ENCODE measurements around the gene KRTAP16-1.
"Not testable (repeated sequence)": the region's sequence is repeated elsewhere in the genome, so short reads cannot be mapped to it uniquely, and the experiment has no call there.

Gene KRTAP16-1

GRCh38 chr17:41308918-41309359 lies at the start of gene KRTAP16-1:
KRTAP16-1 (minus strand) TSS chr17:41309309; CDS start chr17:41309253, 56 bp downstream.
- no peaks in the 10 kb centered on the region for H3K9me3 ChIP-seq
- no peaks in the 10 kb centered on the region for H3K36me3 ChIP-seq
- H3K27me3 ChIP-seq = no peaks in the 10 kb centered on the region
- H3K27ac ChIP-seq = peak within 1 kb of the TSS; percentile 91
- peaks cover 32 to 33% of the 10 kb centered on the region in 2 experiments for H3K4me1 ChIP-seq (ENCODE audit: control insufficient read depth in 1 of 2, insufficient read depth in 1 of 2, low read depth in 1 of 2, low read length in 1 of 2)
- H3K4me3 ChIP-seq (ENCODE audit: low read depth in 1 of 2, low read length in 1 of 2) = peak within 1 kb of the TSS; percentile 68 to 69
- TF ChIP-seq CTCF (IDR thresholded peaks at IDR 0.05) = no peak

- H3K27ac ChIP-seq = no peak overlapping the region
- TF ChIP-seq CTCF (IDR thresholded peaks at IDR 0.05) = no peak
- H3K4me3 ChIP-seq (ENCODE audit: low read depth in 1 of 2, low read length in 1 of 2) = no peak overlapping the region
- peaks cover 15% of the 10 kb centered on the region for H3K27me3 ChIP-seq
- H3K4me1 ChIP-seq (ENCODE audit: control insufficient read depth in 1 of 2, insufficient read depth in 1 of 2, low read depth in 1 of 2, low read length in 1 of 2) = no peaks in the 10 kb centered on the region
- H3K36me3 ChIP-seq = no peaks in the 10 kb centered on the region
- H3K9me3 ChIP-seq = no peaks in the 10 kb centered on the region
Measured at GRCh38 chr17:41354536-41354935, 45.4 kb upstream of the KRTAP16-1 start.

- no peaks in the 10 kb centered on the region for H3K9me3 ChIP-seq
- H3K4me3 ChIP-seq (ENCODE audit: low read depth in 1 of 2, low read length in 1 of 2) = no peak overlapping the region
- peaks cover 11% of the 10 kb centered on the region for H3K27me3 ChIP-seq
- H3K27ac ChIP-seq = no peak overlapping the region
- H3K36me3 ChIP-seq = no peaks in the 10 kb centered on the region
- no peaks in the 10 kb centered on the region for H3K4me1 ChIP-seq (ENCODE audit: control insufficient read depth in 1 of 2, insufficient read depth in 1 of 2, low read depth in 1 of 2, low read length in 1 of 2)
- TF ChIP-seq CTCF (IDR thresholded peaks at IDR 0.05) = no peak
Measured at GRCh38 chr17:41352597-41353366, 43.7 kb upstream of the KRTAP16-1 start.

- TF ChIP-seq CTCF (IDR thresholded peaks at IDR 0.05) = no peak
- Histone ChIP-seq H3K9me3 (no peaks in the 10 kb centered on the region), H3K27me3 (peaks cover 4% of the 10 kb centered on the region), H3K27ac (no peak overlapping the region), H3K4me3 (ENCODE audit: low read depth in 1 of 2, low read length in 1 of 2) (no peak overlapping the region), H3K4me1 (ENCODE audit: control insufficient read depth in 1 of 2, insufficient read depth in 1 of 2, low read depth in 1 of 2, low read length in 1 of 2) (no peaks in the 10 kb centered on the region), H3K36me3 (no peaks in the 10 kb centered on the region)
Measured at GRCh38 chr17:41351177-41351576, 42.1 kb upstream of the KRTAP16-1 start.

GRCh38 chr17:41350381-41350878 lies 41.3 kb upstream of the KRTAP16-1 start, which contains the start of gene KRT33A:
KRT33A (minus strand) TSS chr17:41350828; CDS start chr17:41350767, 61 bp downstream.
- not testable (repeated sequence) for H3K4me1 ChIP-seq (ENCODE audit: control insufficient read depth in 1 of 2, insufficient read depth in 1 of 2, low read depth in 1 of 2, low read length in 1 of 2); H3K36me3 ChIP-seq; H3K9me3 ChIP-seq; H3K27ac ChIP-seq; H3K4me3 ChIP-seq (ENCODE audit: low read depth in 1 of 2, low read length in 1 of 2); H3K27me3 ChIP-seq
